Measurements from ENCODE around the gene KCNMB2.
"Not testable (repeated sequence)": the region's sequence is repeated elsewhere in the genome, so short reads cannot be mapped to it uniquely, and the experiment has no call there.

KCNMB2 gene

DNA sequence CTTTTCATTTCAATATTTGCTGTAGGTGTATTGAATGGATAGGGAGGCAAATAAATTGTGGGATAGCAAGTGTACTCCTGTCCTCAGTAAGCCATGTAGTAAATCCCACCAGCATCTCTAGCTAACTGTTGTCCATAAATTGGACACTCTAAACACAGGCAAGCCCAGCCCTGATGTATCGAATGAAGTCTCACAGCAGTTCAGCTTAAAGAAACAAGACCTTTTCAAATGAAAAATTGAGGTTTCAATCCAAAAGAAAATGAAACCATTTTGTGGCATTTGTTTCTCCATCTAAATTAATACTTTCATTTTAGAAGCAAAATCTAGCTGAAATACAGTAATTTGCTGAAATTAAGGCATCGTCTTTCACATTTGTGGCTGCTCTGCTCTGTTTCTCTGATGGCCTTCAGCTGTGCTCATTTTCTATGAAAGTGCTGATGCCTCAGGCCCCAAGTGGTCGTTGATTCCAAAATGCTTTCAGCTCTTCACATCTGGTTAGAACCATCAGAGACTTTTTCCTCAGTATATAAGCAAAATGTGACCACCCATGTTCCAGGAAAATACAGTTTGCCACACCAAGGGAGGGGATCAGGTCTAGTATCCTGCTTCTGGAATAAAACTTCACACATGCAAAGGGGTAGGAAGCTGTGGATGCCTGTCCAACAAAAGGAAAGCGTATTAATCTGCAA, 290.3 kb downstream of the KCNMB2 start:
- no peak for DNase-seq

- DNase-seq: peak; percentile 95
Observed at GRCh38 chr3:178827285-178827856, 291.1 kb downstream of the KCNMB2 start.

- DNase-seq: no peak
Observed at GRCh38 chr3:178833695-178834094, 297.5 kb downstream of the KCNMB2 start.

- DNase-seq: no peak
Observed at GRCh38 chr3:178835033-178835432, 298.8 kb downstream of the KCNMB2 start.

- no peak for DNase-seq
Observed at GRCh38 chr3:178837512-178837911, 301.3 kb downstream of the KCNMB2 start.

DNA sequence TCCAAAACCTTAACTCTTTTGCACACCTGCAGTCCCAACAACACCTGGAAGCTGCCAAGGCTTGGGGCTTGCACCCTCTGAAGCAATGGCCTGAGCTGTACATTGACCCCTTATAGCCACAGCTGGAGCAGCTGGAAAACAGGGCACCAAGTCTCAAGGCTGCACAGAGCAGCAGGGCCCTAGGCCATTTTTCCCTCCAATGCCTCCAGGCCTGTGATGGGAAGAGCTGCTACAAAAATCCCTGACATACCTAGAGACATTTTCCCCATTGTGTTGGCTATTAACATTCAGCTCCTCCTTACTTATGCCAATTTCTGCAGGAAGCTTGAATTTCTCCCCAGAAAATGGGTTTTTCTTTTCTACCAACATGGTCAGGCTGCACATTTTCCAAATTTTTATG, 304.4 kb downstream of the KCNMB2 start:
- no peak for DNase-seq

DNA sequence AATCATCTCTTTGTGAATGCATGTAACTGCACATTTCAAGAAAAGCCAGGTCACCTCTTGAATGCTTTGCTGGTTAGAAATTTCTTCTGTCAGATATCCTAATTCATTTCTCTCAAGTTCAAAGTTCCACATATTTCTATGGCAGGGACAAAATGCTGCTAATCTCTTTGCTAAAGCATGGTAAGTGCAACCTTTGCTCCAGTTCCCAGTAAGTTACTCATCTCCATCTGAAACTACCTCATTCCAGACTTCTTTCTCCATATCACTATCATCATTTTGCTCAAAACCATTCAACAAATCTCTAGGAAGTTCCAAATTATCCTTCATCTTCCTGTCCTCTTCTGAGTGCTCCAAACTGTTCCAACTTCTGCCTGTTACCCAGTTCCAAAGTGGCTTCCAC, 304.8 kb downstream of the KCNMB2 start:
- no peak for DNase-seq

DNA sequence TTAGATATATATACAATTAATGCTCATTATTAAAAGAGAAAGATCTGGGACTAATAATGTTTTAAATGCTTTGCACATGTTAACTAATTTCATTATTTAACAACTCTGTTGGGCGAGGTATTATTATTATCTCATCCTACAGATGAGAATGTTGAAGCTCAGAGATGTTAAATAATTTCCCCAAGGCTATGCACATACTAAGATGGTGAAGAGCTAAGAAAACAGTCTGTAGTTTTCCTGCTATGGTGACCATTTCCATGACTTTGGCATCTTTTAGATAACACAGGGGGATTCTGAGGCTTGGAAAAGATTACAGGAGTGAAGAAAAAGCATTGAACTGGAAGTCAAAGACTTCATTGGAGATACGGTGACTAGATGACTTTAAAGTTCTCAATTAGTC, 308.7 kb downstream of the KCNMB2 start:
- no peak for DNase-seq

DNA sequence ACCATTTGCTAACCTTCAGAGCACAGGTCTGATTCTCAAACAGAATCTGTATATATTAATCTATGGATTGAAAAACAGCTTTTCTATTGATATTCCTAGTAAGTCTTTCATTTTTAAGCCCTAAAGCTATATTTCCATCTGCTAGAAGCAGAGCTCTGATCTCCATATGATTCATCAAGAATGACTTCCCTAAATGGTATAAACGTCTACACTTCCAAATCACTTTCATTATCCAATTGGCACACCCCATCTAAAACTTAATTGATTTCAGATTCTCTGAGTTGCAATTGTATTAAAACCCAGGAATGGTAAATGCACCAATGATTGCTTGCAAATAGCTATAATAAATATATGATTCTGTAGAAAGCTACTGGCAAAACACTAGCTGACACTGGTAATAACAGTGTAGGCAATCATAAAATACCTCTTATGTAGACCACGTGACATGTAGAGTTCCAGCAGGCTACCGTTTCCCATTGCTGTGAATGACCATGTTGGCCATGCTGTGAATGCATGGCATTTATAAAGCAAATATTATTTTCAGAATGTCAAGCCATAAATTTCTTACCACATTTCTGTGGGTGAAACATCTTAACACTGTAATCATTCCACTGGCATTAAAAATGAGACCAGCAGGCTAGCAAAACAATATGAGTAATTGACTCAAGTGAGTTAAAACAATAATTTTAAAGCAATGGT, 309.3 kb downstream of the KCNMB2 start:
- DNase-seq: no peak

- DNase-seq: no peak
Observed at GRCh38 chr3:178847190-178847589, 311.0 kb downstream of the KCNMB2 start.

- DNase-seq: no peak
Observed at GRCh38 chr3:178849199-178849910, 313.1 kb downstream of the KCNMB2 start.

- DNase-seq: no peak
Observed at GRCh38 chr3:178850450-178851190, 314.4 kb downstream of the KCNMB2 start.

DNA sequence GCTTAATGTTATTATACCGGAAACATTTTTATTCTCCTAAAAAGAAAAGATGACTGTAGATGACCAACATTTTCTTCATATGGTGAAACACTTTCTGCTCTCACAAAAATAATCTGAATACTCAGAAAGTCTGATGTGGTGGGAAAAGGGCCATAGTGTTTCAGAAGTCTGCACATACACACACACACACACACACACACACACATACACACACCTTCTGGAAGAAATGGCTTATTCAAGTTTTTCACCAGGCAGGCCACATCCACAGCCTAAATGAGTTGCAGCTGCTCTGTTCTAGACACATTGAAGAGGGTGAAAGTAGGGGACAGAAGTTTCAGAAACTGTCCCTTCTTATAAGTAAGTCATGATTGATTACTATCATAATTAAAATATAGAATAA, 315.3 kb downstream of the KCNMB2 start:
- no peak for DNase-seq

DNA sequence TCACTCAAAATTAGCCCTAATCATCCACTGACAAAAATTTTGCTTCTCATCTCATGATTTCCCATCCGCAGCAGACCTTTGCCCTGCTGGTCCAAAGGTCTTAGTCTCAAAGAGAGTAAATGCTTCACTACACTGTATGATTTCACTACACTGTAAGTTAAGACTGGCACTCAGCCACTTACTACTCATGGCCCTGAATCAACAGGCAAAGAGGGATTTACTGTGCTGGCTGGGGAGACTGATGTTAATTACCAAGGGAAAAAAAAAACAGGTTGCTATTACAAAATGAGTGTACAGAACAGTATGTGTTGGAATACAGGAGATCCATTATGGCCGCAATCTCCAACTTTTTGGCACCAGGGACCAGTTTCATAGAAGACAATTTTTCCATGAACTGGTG, 320.6 kb downstream of the KCNMB2 start:
- no peak for DNase-seq

DNA sequence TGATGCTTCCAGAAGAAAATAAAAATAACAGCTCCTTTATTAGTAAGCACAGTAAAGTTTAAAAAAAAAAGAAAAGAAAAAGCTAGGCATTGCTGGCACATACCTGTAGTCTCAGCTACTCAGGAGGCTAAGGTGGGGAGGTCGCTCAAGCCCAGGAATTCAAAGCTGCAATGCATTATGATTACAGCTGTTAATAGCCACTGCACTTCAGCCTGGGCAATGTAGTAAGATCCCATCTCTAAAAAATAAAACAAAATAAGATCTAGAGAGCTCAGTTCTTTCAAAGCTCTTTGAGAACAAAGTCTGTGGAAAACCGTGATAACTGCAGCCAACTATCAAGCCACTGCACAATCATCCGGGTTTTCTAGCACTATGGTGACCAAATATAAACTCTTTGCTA, 323.1 kb downstream of the KCNMB2 start:
- DNase-seq: no peak

DNA sequence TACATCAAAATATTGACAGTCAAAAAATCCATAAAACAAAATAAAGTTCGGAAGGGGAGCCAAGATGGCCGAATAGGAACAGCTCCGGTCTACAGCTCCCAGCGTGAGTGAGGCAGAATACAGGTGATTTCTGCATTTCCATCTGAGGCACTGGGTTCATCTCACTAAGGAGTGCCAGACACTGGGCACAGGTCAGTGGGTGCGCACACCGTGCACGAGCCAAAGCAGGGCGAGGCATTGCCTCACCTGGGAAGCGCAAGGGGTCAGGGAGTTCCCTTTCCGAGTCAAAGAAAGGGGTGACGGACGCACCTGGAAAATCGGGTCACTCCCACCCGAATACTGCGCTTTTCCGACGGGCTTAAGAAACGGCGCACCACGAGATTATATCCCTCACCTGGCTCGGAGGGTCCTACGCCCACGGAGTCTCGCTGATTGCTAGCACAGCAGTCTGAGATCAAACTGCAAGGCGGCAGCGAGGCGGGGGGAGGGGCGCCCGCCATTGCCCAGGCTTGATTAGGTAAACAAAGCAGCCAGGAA, 323.7 kb downstream of the KCNMB2 start:
- not testable (repeated sequence) for DNase-seq

DNA sequence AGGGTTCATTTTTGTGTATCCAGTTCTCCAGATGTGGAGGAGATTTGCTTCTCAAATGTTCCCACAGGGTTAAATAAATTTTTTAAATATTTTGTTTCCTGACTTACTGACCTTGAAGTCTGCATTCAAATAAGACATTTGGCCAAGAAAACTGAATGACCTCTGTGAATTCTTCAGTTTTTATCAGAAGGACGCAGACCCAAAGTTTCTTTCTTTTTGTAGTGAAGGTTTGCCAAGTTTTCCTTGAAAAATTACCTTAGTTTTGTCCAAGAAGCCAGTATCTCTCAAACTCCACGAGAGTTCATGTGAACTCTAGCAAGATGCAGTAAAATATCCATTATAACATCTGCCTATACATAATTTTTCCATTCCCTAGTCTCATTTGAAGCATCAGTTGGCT, 332.4 kb downstream of the KCNMB2 start:
- DNase-seq: no peak

- no peak for DNase-seq
Observed at GRCh38 chr3:178870085-178870484, 333.8 kb downstream of the KCNMB2 start.

GRCh38 chr3:178875157-178875556, 338.9 kb downstream of the KCNMB2 start:
- DNase-seq: no peak

GRCh38 chr3:178875836-178876235, 339.6 kb downstream of the KCNMB2 start:
- DNase-seq: no peak

- no peak for DNase-seq
Observed at GRCh38 chr3:178880274-178880673, 344.0 kb downstream of the KCNMB2 start.
